ENCODE measurements around the gene CD248. TPM values are rescaled to one million over a fixed set of nuclear protein-coding genes. Genes with fewer than 3 reads are reported as not detected.

The CD248 gene
- 0.76 and 31.9 TPM in 2 replicates for total RNA-seq (ENCODE audit: low replicate concordance)
- long read RNA-seq: 0 reads

GRCh38 chr11:66316849-66317251, at the start of gene CD248:
Gene CD248, minus strand, starts transcription at chr11:66317044. Its CDS starts 17 bp downstream, at chr11:66317027.
- TF ChIP-seq CTCF (conservative IDR thresholded peaks at IDR 0.05): no peak
- peak within 1 kb of the TSS; percentile 62 for H3K27ac Mint-ChIP-seq
- H3K4me1 Mint-ChIP-seq (ENCODE audit: unreplicated experiment): peaks cover 29% of the 10 kb centered on the region
- no peak for DNase-seq (ENCODE audit: extremely low spot score, unreplicated experiment)
- H3K27me3 Mint-ChIP-seq: peaks cover 3% of the 10 kb centered on the region
- peak within 1 kb of the TSS; percentile 78 for H3K4me3 Mint-ChIP-seq
- H3K9me3 Mint-ChIP-seq: peaks cover 6% of the 10 kb centered on the region
- no peaks in the 10 kb centered on the region for H3K36me3 Mint-ChIP-seq

GRCh38 chr11:66365711-66366619, 49.1 kb upstream of the CD248 start:
- no peak for TF ChIP-seq CTCF (conservative IDR thresholded peaks at IDR 0.05)
- H3K27me3 Mint-ChIP-seq: no peaks in the 10 kb centered on the region
- DNase-seq (ENCODE audit: extremely low spot score, unreplicated experiment): no peak
- H3K9me3 Mint-ChIP-seq: no peaks in the 10 kb centered on the region
- H3K4me3 Mint-ChIP-seq: no peak overlapping the region
- H3K27ac Mint-ChIP-seq: no peak overlapping the region
- peaks cover 11% of the 10 kb centered on the region for H3K36me3 Mint-ChIP-seq
- peaks cover 10% of the 10 kb centered on the region for H3K4me1 Mint-ChIP-seq (ENCODE audit: unreplicated experiment)

- no peak overlapping the region for H3K4me3 Mint-ChIP-seq
- no peaks in the 10 kb centered on the region for H3K9me3 Mint-ChIP-seq
- peaks cover 7% of the 10 kb centered on the region for H3K4me1 Mint-ChIP-seq (ENCODE audit: unreplicated experiment)
- no peak for TF ChIP-seq CTCF (conservative IDR thresholded peaks at IDR 0.05)
- H3K36me3 Mint-ChIP-seq: peaks cover 11% of the 10 kb centered on the region
- no peak for DNase-seq (ENCODE audit: extremely low spot score, unreplicated experiment)
- no peaks in the 10 kb centered on the region for H3K27me3 Mint-ChIP-seq
- H3K27ac Mint-ChIP-seq: no peak overlapping the region
Observed at GRCh38 chr11:66365166-66365565, 48.3 kb upstream of the CD248 start.

GRCh38 chr11:66363805-66364535, 47.1 kb upstream of the CD248 start:
- Mint-ChIP-seq H3K9me3 (no peaks in the 10 kb centered on the region), H3K4me3 (no peak overlapping the region), H3K27me3 (no peaks in the 10 kb centered on the region), H3K27ac (no peak overlapping the region), H3K36me3 (peaks cover 5% of the 10 kb centered on the region), H3K4me1 (ENCODE audit: unreplicated experiment) (no peaks in the 10 kb centered on the region)
- DNase-seq (ENCODE audit: extremely low spot score, unreplicated experiment): no peak
- TF ChIP-seq CTCF (conservative IDR thresholded peaks at IDR 0.05): peak; percentile 90

- no peak for TF ChIP-seq CTCF (conservative IDR thresholded peaks at IDR 0.05)
- Mint-ChIP-seq H3K27ac (no peak overlapping the region), H3K36me3 (peaks cover 4% of the 10 kb centered on the region), H3K4me1 (ENCODE audit: unreplicated experiment) (no peaks in the 10 kb centered on the region), H3K9me3 (no peaks in the 10 kb centered on the region), H3K27me3 (no peaks in the 10 kb centered on the region), H3K4me3 (no peak overlapping the region)
- no peak for DNase-seq (ENCODE audit: extremely low spot score, unreplicated experiment)
Observed at GRCh38 chr11:66363187-66363601, 46.4 kb upstream of the CD248 start.

Data from type B pancreatic cell (in vitro differentiated cells).